ENCODE results near the gene NKAIN2.

The NKAIN2 gene

GRCh38 chr6:124055963-124056362 lies 252.3 kb downstream of the NKAIN2 start:
- no peak for TF ChIP-seq CTCF (IDR thresholded peaks at IDR 0.05; ENCODE audit: insufficient read depth, low read length, missing control alignments)
- H3K4me3 ChIP-seq (ENCODE audit: low read depth, low read length), result no peak overlapping the region
- ChIA-PET POLR2A (no interaction called here), CTCF (no interaction called here)
- DNase-seq (ENCODE audit: low read depth, low spot score), result no peak

- H3K4me3 ChIP-seq (ENCODE audit: low read depth, low read length), result no peak overlapping the region
- no peak for DNase-seq (ENCODE audit: low read depth, low spot score)
- ChIA-PET POLR2A (no interaction called here), CTCF (no interaction called here)
- no peak for TF ChIP-seq CTCF (IDR thresholded peaks at IDR 0.05; ENCODE audit: insufficient read depth, low read length, missing control alignments)
These were observed 253.0 kb downstream of the NKAIN2 start for GRCh38 chr6:124056407-124057334.

GRCh38 chr6:124057461-124057860 lies 253.8 kb downstream of the NKAIN2 start:
- POLR2A ChIA-PET, result no interaction called here
- no peak overlapping the region for H3K4me3 ChIP-seq (ENCODE audit: low read depth, low read length)
- TF ChIP-seq CTCF (IDR thresholded peaks at IDR 0.05; ENCODE audit: insufficient read depth, low read length, missing control alignments), result no peak
- DNase-seq (ENCODE audit: low read depth, low spot score), result no peak
- CTCF ChIA-PET, result no interaction called here

- DNase-seq (ENCODE audit: low read depth, low spot score), result no peak
- ChIA-PET CTCF (no interaction called here), POLR2A (no interaction called here)
- H3K4me3 ChIP-seq (ENCODE audit: low read depth, low read length), result no peak overlapping the region
- no peak for TF ChIP-seq CTCF (IDR thresholded peaks at IDR 0.05; ENCODE audit: insufficient read depth, low read length, missing control alignments)
These were observed 260.9 kb downstream of the NKAIN2 start for GRCh38 chr6:124064317-124065113.

GRCh38 chr6:124066269-124066668 lies 262.6 kb downstream of the NKAIN2 start:
- no peak for TF ChIP-seq CTCF (IDR thresholded peaks at IDR 0.05; ENCODE audit: insufficient read depth, low read length, missing control alignments)

GRCh38 chr6:124066946-124067552 lies 263.4 kb downstream of the NKAIN2 start:
- no peak for TF ChIP-seq CTCF (IDR thresholded peaks at IDR 0.05; ENCODE audit: insufficient read depth, low read length, missing control alignments)
- POLR2A ChIA-PET, result no interaction called here
- no peak overlapping the region for H3K4me3 ChIP-seq (ENCODE audit: low read depth, low read length)
- DNase-seq (ENCODE audit: low read depth, low spot score), result no peak
- CTCF ChIA-PET, result no interaction called here

More at GRCh38 chr6:124066269-124066668, 262.6 kb downstream of the NKAIN2 start:
- ChIA-PET CTCF (no interaction called here), POLR2A (no interaction called here)
- no peak for DNase-seq (ENCODE audit: low read depth, low spot score)
- H3K4me3 ChIP-seq (ENCODE audit: low read depth, low read length), result no peak overlapping the region
